BJ (cell line): Measurements from ENCODE around the gene FGF1. TPM values are rescaled to one million over a fixed set of nuclear protein-coding genes. Genes with fewer than 3 reads are reported as not detected.

Source experiments
- CTCF ChIA-PET: fragments of 350-600 bp; formaldehyde crosslinking; extraction: SDS; loops from one replicate; lab custom pipeline; 2021; ENCODE audit warnings: antibody characterized with exemption, inconsistent platforms; lab: Yijun Ruan, JAX
- POLR2A ChIA-PET: fragments of 300-600 bp; sonication (Branson Sonifier 250); formaldehyde crosslinking; extraction: SDS; loops from one replicate; lab custom pipeline; 2021; ENCODE audit warnings: antibody characterized with exemption; lab: Charles Lee
- DNase-seq: peaks from one replicate; pipeline ENCODE4 v3.0.0-alpha.2; 2011; ENCODE audit warnings: low read depth
- H3K27me3 ChIP-seq: 2 replicates; pipeline ENCODE4 v1.6.0; 2011; ENCODE audit warnings: low read length; ENCODE audit not compliant: control insufficient read depth, insufficient read depth
- H3K36me3 ChIP-seq: 2 replicates; pipeline ENCODE4 v1.5.1; 2011; ENCODE audit warnings: low read length; ENCODE audit not compliant: control insufficient read depth, insufficient read depth
- H3K4me3 ChIP-seq: 2 replicates; pipeline ENCODE4 v1.5.1; 2011; ENCODE audit warnings: low read depth, mild to moderate bottlenecking, control low read depth, low read length
- CTCF ChIP-seq: IDR thresholded peaks from 2 replicates; pipeline ENCODE4 v1.5.1; 2011; ENCODE audit warnings: low read depth, mild to moderate bottlenecking, control low read depth, inconsistent platforms, low read length, moderate library complexity; ENCODE audit not compliant: insufficient read depth
- polyA plus RNA-seq: library from polyadenylated mRNA; depleted of rRNA; stranded (reverse); fragments of >200 nt; gene quantifications from 2 replicates; pipeline ENCODE4 v1.2.3, GENCODE V29; 2011

Gene FGF1
- polyA plus RNA-seq, 1 experiment, result 14.8 TPM

- CTCF ChIA-PET, result interaction anchor here (0.9 to 2.6 kb wide), 5 partner anchors 10 to 112 kb away, joined by 3 to 13 read pairs (median 5); no protein-coding TSS in a partner anchor
- Histone ChIP-seq H3K27me3 (no peaks in the 10 kb centered on the region), H3K36me3 (no peaks in the 10 kb centered on the region), H3K4me3 (no peak overlapping the region)
- POLR2A ChIA-PET, result no interaction called here
- DNase-seq, result no peak
- peak; percentile 28; the same call in 1 of the 2 replicates for TF ChIP-seq CTCF
Observed at GRCh38 chr5:142601432-142601831, 84.5 kb downstream of the FGF1 start.

GRCh38 chr5:142600611-142601358, 85.1 kb downstream of the FGF1 start:
- H3K4me3 ChIP-seq, result peak overlapping the region; percentile 23
- TF ChIP-seq CTCF, result no peak
- H3K36me3 ChIP-seq, result no peaks in the 10 kb centered on the region
- POLR2A ChIA-PET, result no interaction called here
- CTCF ChIA-PET, result interaction anchor here (1.3 to 2.6 kb wide), 5 partner anchors 11 to 112 kb away, joined by 3 to 13 read pairs (median 5); no protein-coding TSS in a partner anchor
- peak; percentile 50 for DNase-seq
- H3K27me3 ChIP-seq, result no peaks in the 10 kb centered on the region

- POLR2A ChIA-PET, result no interaction called here
- DNase-seq, result no peak
- CTCF ChIA-PET, result interaction anchor here (1.0 to 2.6 kb wide), 6 partner anchors 12 to 113 kb away, joined by 3 to 13 read pairs (median 5); no protein-coding TSS in a partner anchor
Observed at GRCh38 chr5:142600092-142600491, 85.8 kb downstream of the FGF1 start.

GRCh38 chr5:142598338-142598700, 87.6 kb downstream of the FGF1 start:
- CTCF ChIA-PET, result interaction anchor here (0.6 to 2.5 kb wide), 11 partner anchors 9 to 115 kb away, joined by 3 to 7 read pairs (median 5); no protein-coding TSS in a partner anchor
- POLR2A ChIA-PET, result interaction anchor here (0.6 kb wide), 1 partner anchor 133 kb away, joined by 3 read pairs; no protein-coding TSS in a partner anchor
- H3K27me3 ChIP-seq, result no peaks in the 10 kb centered on the region
- no peak for TF ChIP-seq CTCF
- no peaks in the 10 kb centered on the region for H3K36me3 ChIP-seq
- no peak for DNase-seq
- no peak overlapping the region for H3K4me3 ChIP-seq

More at GRCh38 chr5:142600092-142600491, 85.8 kb downstream of the FGF1 start:
- Histone ChIP-seq H3K27me3 (no peaks in the 10 kb centered on the region), H3K36me3 (no peaks in the 10 kb centered on the region), H3K4me3 (no peak overlapping the region)
- no peak for TF ChIP-seq CTCF

GRCh38 chr5:142597546-142598337, 88.1 kb downstream of the FGF1 start:
- no peaks in the 10 kb centered on the region for H3K36me3 ChIP-seq
- peak; percentile 24; the same call in 1 of the 2 replicates for TF ChIP-seq CTCF
- no peak overlapping the region for H3K4me3 ChIP-seq
- POLR2A ChIA-PET, result interaction anchor here (0.6 kb wide), 1 partner anchor 133 kb away, joined by 3 read pairs; no protein-coding TSS in a partner anchor
- CTCF ChIA-PET, result interaction anchor here (0.6 to 2.5 kb wide), 10 partner anchors 9 to 115 kb away, joined by 3 to 7 read pairs (median 5); no protein-coding TSS in a partner anchor
- DNase-seq, result no peak
- H3K27me3 ChIP-seq, result no peaks in the 10 kb centered on the region
